Medulla oblongata (tissue), 1 donor: ENCODE results near the gene ELF1.

Source experiments
- DNase-seq: peaks from one replicate; pipeline ENCODE4 v3.0.0-alpha.2; 2015; ENCODE audit errors: extremely low spot score

ELF1 gene

DNA sequence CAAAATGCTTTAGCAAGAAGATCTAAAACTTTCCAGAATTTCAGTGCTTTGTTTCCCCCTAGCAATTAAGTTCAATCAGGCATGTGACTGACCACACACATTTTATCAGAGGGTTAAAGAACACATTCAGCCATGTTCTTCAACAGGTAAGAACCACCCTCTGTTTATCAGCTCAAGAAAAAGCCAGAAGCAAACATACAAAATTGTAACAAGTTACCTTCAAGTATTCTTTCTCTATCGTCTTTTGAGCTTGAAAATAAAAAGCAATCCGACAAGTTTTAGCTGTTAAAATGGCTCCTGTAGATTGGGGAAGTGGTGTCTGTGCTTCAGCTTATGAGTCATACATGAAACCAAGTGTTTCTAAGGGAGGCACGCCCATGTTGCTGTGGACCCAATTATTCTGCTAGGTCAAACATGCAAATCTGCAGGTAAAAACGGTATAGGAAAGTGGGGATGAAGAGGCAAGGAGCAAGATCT lies at the start of gene ELF1:
Gene ELF1 (minus strand): TSS at position 306 of the 477 bp plus-strand sequence. CDS start 37,262 bp downstream, outside the sequence.
- DNase-seq: peak; percentile 80

DNA sequence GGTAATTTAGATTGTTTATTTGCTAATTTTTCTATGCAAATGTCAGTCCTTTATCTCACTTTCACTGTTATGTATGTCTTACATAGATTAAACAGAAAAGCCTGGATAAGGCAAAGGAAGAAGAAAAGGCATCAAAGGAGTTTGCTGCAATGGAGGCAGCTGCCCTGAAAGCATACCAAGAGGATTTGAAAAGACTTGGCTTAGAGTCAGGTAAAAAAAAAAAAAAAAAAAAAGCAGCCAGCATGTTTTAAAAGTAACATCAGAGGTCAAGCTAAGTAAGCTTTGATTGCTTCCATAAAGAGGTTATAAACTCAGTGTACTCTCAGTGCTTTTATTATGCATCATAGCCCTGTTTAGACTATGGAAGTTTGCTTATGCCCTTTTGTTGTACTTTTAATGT lies 46.0 kb upstream of the ELF1 start:
- DNase-seq: no peak

DNA sequence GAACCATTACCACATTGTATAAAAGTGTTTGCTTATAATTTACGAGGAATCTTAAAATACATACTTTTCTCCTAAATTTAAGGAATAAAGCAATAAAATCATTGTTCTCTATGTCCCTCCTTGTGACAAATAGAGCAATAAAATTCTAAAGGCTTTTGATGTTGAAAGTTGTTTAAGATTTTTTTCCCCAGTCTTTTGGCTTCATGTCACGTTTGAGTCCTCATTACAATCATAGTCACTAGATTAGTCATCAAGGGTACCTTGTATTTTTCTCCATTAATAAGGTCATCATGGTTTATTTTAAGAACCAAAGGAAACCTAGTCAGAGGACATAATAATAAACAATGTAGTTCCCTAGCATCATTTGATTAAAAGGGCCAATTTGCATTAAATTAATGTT lies 45.4 kb upstream of the ELF1 start:
- no peak for DNase-seq

DNA sequence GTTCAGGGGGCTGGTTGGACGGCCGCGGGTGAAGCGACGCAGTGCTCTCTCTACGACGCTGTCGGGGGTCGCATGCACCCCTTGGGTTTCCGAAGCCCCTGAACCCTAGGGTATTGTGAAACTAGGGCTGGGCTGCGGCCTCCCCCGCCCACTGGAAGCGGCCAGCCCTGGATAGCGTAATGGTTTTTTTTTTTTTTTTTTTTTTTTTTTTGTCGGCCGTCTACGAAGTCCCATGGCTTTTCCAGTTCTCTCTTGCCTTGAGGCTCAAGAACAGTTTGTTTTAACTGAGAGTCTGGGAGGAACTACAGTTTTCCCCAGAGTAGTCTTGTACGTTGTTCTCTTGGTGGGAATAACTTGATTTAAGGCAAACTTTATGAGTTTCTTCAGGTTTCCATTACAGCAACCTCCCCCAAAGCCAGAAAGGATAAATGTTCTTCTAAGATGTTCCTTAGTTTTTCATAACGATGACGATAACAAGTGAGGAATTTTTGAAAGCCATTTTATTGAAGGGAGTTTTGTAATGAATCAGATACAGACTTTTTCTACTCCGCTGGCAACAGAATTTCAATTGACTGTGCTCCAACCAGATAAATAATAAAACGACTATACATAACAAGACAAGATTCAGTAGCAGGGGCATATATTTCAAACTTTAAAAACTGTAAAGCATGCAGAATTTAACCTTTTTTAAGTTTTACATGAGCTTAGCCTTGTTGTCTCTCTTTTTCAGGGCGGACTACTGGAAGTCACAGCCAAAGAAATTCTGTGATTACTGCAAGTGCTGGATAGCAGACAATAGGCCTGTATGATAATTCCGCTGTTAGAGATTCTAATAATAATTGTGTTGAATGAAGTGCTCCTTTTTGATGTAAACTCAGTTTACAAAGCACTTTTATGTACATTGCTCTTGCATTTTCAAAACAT lies 43.1 kb upstream of the ELF1 start:
- DNase-seq: peak; percentile 67

DNA sequence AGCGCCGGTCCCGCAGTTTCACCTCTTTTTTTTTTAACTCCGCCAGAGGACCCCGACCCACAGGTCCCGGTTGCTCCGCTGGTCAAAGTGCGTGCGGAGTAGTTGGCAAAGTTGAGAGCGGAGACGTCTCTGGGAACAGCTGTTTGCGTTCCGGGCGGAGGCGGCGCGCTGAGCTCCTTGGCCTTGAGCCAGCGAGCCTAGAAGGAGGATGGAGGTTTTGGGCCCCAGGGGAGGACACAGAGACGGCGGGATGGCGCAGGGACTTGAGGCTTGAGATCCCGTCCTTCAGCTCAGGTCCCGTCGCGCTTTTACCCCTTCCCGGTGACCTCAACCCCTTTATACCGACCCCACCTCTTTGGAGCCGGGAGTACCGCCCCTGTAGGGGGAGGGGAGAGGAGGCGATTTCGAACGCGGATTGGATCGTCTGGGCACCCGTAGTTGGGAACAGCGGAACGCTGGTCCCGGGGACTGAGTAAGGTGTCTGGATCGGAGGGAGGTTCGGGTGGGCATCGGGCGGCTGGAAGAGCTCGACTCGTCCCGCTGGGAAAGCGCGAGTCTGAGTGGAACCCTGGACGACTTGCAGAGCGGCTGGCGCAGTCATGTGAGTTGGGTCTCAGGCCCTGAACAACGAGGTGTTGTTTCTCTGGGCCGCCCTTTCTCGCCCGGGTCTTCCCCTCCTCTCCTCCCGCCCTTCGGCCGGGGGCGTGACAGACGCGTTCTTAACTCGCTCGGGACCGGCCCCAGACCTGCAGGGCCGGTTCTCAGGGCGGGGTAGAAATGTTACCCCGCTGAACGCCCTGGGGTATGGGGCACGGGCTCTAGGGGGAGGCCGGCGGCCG lies 42.2 kb upstream of the ELF1 start, which contains the start of gene WBP4:
Gene WBP4 (plus strand): TSS at position 435 of the 839 bp plus-strand sequence. CDS start 165 bp downstream, at position 600.
- peak; percentile 97 for DNase-seq

DNA sequence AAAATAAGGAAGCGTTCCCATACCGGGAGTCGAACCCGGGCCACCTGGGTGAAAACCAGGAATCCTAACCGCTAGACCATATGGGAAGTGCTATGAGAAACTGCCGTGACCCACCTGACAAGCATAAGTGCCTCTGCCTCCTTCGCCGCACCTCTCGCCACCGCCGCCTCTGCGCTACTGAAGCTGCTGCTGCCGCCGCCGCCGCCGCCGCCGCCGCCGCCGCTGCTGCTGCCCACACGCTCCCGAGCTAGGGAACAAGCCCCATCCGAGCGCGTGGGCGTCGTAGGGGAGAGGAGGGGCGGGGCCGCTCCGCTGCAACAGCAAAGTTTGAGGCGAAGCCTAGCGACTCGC lies 41.6 kb upstream of the ELF1 start:
- peak; percentile 86 for DNase-seq

DNA sequence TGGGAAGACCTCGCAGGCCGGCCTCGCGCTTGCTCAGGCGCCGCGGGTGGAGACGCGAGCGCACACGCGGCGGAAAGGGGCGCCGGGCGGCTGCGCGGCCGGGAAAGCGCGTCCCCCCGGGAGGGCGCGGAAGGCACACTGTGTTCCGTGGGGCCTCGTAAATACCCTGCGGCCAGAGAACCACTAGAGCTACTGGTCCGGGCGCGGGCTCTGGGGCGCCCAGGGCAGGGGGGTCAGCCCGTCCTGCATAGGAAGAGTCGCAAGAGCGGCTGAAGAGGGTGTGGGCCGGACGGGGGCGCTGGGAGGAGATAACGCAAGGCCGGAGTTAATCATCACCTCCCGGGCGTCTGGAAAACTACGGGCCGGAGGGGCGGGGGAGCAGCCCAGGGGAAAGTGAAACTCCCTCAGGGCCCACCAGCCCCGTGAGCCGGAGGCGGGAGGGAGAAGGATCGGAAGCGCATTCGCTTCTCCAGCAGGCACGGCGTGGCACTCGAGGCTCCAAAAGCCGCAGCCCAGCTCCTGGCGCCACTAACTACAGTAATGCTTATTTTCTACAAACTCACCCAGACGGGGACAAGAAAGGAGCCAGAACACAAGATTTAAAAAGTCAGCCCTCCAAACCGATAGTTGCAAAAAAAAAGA lies 41.1 kb upstream of the ELF1 start:
- peak; percentile 90 for DNase-seq

DNA sequence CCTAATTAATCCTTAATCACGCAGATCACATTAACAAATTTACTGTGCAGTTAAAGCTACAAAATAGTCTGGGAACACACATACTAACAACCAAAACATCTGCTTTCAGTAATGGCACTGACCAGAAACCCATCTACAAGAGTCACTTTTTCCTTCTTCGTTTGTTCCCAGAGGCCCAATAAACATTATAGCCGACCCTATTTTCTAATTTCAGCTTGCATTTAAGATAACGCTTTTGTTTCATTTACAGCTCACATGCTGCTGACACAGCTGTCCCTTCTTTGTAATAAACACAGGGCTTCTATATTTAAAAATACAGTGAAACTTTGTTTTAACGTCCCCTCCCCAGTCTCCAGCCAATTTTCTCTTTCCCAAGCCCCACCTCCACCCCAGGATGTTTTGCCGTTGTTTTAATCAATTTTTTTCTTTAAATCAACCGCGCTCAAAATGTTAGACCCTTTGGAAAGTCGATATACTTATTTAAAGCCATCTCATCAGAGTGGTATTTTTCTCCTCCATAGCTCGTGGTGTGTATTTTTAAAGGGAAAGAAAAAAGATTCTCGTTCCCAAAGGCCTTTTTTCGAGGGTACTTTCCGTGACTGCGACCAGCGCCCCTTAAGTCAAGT lies 40.5 kb upstream of the ELF1 start:
- DNase-seq: peak; percentile 61

DNA sequence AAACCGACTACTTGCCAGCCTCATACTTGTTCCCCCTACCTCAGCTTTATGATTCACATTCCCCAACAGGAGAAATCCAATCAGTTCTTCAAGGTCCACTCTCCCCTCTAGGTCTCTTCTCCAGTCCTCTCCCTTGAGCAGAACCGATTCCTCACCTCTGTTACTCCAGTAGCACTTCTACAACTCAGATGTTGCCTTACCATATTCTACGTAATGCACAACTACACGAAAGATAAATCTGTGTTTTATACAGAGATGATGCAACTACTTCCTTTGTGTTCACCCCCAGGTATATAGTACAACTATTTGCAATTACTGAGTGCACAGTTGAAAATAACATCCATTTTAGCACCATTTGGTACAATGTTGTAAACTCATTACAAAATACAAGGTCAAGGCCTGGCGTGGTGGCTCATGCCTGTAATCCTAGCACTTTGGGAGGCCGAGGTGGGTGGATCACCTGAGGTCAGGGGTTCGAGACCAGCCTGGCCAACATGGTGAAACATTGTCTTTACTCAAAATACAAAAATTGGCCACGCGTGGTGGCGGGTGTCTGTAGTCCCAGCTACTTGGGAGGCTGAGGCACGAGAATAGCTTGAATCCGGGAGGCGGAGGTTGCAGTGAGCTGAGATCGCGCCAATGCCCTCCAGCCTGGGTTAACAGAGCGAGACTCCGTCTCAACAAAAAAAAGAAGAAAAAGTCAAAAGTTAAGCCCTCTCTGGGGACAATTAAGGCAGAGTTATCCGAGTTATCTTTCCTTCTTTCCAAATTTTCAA lies 39.4 kb upstream of the ELF1 start:
- no peak for DNase-seq

DNA sequence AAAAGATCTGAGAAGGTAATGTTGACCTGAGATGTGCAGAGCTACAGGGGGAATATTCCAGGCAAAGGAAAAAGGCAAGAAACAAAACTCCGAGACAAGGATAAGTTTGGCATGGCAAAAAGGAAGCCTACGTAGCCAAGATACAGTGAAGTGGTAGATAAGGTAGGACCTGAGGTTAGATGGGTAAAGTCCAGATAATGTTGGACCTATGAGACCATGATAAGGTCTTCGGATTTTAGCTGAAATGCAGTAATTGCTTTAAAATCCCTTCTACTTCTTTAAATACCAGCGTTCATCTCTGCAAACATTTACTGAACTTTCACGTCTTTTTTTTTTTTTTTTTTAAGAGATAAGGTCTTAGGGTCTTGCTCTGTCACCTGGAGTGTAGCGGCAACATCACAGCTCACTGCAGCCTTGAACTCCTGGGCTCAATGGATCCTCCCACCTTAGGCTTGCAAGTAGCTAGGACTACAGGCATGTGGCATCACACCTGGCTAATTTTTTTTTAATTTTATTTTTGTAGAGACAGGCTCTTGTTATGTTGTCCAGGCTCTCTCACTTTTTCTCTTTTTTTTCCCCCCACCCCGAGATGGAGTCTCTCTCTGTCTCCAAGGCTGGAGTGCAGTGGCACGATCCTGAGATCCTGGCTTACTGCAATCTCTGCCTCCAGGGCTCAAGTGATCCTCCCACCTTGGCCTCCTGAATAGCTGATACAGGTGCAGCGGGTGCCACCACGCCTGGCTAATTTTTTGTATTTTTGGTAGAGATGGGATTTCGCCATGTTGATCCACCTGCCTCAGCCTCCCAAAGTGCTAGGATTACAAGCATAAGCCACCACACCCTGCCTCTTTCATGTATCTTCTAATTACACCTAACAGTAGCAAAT lies 38.0 kb upstream of the ELF1 start:
- DNase-seq: no peak

DNA sequence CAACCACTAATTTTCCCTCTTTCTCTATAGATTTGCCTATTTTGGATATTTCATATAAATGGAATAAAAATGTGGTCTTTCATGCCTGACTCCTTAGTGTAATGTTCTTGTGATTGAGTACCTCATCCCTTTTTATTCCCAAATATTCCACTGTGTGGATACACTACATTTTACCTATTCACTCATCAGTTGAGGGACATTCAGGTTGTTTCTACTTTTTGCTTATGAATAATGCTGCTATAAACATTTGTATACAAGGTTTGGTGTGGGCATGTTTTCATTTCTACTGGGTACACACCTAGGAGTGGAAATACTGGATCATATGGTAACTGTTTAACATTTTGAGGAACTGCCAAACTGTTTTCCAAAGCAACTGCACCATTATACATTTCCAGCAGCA lies 37.1 kb upstream of the ELF1 start:
- no peak for DNase-seq

DNA sequence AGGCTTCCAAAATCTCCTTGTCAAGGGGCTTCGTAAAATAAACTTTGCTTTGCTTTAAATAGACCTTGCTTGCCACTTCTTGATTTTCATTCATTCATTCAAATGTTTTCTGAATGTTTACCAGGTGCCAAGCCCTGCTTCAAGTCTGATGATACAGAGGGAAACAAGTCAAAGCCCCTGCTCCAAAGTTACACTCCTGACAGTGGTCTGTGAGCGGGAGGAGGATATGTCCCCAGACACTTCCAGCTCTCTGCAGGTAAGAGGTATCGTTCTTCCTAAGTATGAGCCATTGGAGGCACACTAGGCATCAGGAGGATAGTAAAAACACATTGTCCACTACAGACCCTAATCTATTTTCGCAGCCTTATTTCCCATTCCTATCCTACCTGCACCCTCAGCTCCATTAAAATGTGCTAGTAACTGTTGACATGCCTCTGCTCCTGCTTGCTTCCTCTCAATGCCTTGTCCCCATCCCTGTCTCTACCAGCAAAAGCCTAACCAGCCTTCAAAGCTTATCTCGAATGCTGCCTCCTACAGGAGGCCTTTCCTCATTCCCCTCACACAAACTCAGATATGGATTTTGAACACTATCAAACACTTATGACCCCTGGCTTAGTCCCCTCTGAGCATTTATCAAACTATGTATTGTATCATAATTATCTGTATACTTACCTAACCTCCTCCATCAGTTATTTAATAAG lies 36.0 kb upstream of the ELF1 start:
- DNase-seq: no peak

DNA sequence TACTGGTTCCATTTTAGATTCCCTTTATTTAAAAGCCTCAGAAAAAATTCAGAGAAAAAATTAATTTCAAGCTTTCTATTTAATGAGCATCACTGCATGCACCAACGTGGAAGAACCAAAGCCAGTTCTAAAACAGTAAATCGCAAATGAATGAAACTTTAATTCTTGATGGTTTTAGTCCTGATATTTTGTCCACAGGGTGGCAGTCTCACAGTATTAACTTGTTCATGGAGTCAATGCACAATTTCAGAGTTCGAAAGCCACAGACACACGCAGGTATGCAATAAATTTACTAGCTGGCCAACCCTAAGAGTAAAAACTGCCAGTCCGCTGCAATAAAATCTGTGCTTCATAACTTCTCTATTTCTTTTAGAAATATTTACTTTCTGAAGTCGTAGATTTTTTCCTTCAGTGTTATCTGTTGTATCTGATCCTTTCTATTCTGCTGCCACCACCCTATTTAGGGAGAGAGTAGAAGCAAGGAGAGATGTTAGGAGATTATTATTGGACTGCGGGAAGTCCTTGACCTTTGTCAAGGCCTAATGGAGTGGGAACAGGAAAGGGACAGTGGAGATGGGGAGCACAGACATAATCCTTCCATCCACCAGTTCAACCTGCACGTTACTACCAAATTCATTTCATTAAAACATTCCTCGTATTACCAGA lies 35.2 kb upstream of the ELF1 start:
- DNase-seq: peak; percentile 77

DNA sequence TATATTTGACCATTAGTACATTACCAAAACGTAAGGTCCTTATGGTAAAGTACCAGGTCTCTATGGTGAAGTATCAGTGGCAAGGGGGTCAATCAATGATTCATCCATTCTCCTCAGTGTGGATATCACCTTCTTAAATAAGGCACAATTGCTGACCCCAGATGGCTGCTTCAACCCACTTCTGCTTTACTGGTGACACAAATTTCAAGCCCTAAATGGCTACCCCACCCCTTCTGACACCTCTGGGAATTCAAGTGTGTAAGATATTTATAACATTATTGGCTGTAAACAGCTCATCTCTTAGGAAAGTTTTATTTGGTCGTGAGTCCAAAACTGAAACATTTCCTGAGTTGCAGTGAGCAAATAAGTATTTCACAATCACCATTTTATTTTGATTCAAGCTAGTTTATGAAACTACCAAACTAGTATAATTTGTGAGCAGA lies 34.3 kb upstream of the ELF1 start:
- no peak for DNase-seq

DNA sequence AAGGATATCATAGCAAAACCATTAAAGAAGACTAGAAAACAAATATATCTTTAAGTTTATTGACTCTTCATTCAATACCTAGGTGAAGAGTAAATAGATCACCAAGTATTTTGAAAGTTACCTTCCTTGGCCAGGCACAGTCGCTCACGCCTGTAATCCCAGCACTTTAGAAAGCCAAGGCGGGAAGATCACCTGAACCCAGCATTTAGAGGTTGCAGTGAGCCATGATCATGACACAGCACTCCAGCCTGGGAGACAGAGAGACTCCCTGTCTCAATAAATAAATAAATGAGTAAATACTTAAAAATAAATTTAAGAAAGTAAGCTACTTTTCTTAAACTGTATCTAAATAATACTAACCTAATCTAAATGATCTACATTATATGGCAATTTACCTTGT lies 33.3 kb upstream of the ELF1 start:
- no peak for DNase-seq

DNA sequence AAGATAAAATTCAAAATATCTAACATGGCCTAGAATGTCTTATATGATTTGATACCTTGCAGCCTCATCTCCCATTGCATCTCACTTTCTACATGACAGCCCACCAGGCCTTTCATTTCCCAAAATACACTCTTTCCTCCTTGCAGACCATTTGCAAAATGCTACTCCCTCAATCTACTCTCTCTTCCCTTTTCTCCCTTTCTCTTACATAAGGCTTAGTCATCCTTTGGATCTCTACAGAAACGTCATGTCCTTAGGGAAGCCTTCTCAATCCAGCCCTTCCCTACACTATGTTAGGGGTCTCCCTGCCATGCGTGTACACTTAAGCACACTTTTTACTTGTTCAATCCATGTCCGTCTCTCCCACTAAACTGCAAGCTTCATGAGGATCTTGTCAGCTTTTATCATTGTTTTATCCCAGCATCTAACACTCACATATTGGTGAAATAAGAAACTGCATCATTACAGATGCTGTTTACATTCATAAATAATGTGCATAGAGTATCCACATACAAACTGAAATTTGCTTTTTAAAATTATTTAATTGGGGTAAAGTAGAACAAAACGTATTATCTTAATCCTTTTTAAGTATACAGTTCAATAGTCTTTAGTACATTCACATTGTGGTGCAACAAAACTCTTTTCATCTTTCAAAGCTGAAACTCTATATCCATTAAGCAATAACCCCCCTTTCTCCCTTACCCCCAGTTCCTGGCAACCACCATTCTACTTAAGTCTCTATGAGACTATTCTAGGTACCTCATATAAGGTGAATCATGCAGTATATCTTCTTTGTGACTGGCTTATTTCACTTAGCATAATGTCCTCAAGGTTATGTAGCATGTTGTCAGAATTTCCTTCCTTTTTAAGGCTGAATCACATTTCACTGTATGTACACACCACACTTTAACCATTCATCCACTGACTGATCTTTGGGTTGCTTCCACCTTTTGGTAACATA lies 30.6 kb upstream of the ELF1 start:
- no peak for DNase-seq

DNA sequence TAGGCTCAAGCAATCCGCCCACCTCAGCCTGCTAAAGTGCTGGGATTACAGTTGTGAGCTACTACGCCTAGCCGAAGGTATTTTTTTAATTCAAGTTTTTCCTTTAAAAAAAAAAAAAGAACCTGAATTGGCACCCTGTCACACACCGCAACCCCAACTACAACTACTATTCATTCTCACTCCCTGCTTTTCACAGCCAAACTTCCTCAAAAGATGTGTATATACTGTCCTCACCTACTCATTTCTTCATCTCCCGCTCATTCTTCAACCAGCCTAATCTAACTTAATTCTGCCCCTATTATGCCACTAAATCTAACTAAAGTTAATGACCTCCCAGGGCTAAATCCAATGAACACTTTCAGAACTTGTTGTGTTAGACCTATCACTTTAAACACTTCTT lies 29.5 kb upstream of the ELF1 start:
- no peak for DNase-seq
